Central memory CD8-positive, alpha-beta T cell (primary cell): ENCODE measurements around the gene SUCO.
"Not testable (repeated sequence)": the region's sequence is repeated elsewhere in the genome, so short reads cannot be mapped to it uniquely, and the experiment has no call there.

Experiments used
- ATAC-seq: fragments of 150-1000 bp; cut with Tn5 transposase; replicated peaks from 2 replicates; pipeline ENCODE4 v1.10.0; 2022; ENCODE audit warnings: mild to moderate bottlenecking, moderate FRiP score, moderate number of reproducible peaks; ENCODE audit not compliant: poor library complexity, severe bottlenecking; ENCODE audit errors: extremely low read depth
- DNase-seq, 2 donors: peaks; one replicate each; pipeline ENCODE4 v3.0.0; 2021; ENCODE audit warnings: low spot score in 2 of 2
- H3K27ac Mint-ChIP-seq: one replicate; pipeline ENCODE4 v1.8.0; 2022; ENCODE audit warnings: low read depth, mild to moderate bottlenecking, moderate library complexity, mixed read lengths
- H3K27me3 Mint-ChIP-seq: one replicate; pipeline ENCODE4 v1.8.0; 2022; ENCODE audit warnings: mixed read lengths
- H3K36me3 Mint-ChIP-seq: one replicate; pipeline ENCODE4 v1.8.0; 2022; ENCODE audit warnings: mild to moderate bottlenecking, moderate library complexity, mixed read lengths; ENCODE audit not compliant: insufficient read depth
- H3K4me1 Mint-ChIP-seq: one replicate; pipeline ENCODE4 v1.8.0; 2022; ENCODE audit warnings: mixed read lengths
- H3K4me3 Mint-ChIP-seq: one replicate; pipeline ENCODE4 v1.8.0; 2022; ENCODE audit warnings: mild to moderate bottlenecking, moderate library complexity, mixed read lengths
- H3K9me3 Mint-ChIP-seq: one replicate; pipeline ENCODE4 v1.8.0; 2022; ENCODE audit warnings: mixed read lengths

SUCO gene

GRCh38 chr1:172532700-172533512, at the start of gene SUCO:
SUCO (plus strand) TSS chr1:172533150; CDS start chr1:172533436, 286 bp downstream.
- Mint-ChIP-seq H3K4me3 (peak within 1 kb of the TSS; percentile 96), H3K27me3 (peaks cover 17% of the 10 kb centered on the region), H3K4me1 (peaks cover 57% of the 10 kb centered on the region), H3K9me3 (no peaks in the 10 kb centered on the region), H3K36me3 (peaks cover 18% of the 10 kb centered on the region), H3K27ac (peak within 1 kb of the TSS; percentile 98)
- DNase-seq: peak; percentile 98 to 100
- peak; percentile 78 for ATAC-seq

DNA sequence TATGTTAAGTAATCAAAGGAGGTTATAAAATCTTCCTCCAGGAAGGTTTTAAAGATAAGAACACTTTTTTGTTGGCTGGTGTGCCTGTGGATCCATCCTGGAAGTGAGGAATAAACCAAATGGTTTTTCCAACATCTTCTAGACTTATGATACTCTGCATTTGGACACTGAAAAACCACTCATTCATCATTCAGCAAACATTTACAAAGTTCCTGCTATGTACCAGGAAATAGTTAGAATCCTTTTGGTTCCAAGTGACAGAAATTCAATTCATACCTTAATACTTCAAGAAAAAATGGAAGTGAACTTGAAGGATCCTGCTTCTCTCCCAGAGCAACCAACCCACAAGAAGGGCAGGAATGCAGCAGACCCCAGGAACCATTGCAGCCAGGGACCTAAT, 49.5 kb upstream of the SUCO start:
- H3K36me3 Mint-ChIP-seq: no peaks in the 10 kb centered on the region
- no peak for DNase-seq
- H3K9me3 Mint-ChIP-seq: no peaks in the 10 kb centered on the region
- H3K4me3 Mint-ChIP-seq: no peak overlapping the region
- H3K27ac Mint-ChIP-seq: no peak overlapping the region
- H3K27me3 Mint-ChIP-seq: peaks cover 23% of the 10 kb centered on the region
- no peak for ATAC-seq
- H3K4me1 Mint-ChIP-seq: no peaks in the 10 kb centered on the region

GRCh38 chr1:172484252-172484651, 48.7 kb upstream of the SUCO start:
- no peaks in the 10 kb centered on the region for H3K36me3 Mint-ChIP-seq
- ATAC-seq: no peak
- H3K4me3 Mint-ChIP-seq: no peak overlapping the region
- H3K27me3 Mint-ChIP-seq: peaks cover 23% of the 10 kb centered on the region
- no peaks in the 10 kb centered on the region for H3K9me3 Mint-ChIP-seq
- DNase-seq: no peak
- H3K27ac Mint-ChIP-seq: no peak overlapping the region
- no peaks in the 10 kb centered on the region for H3K4me1 Mint-ChIP-seq

- Mint-ChIP-seq H3K4me3 (no peak overlapping the region), H3K9me3 (no peaks in the 10 kb centered on the region), H3K27ac (no peak overlapping the region), H3K4me1 (no peaks in the 10 kb centered on the region), H3K27me3 (peaks cover 23% of the 10 kb centered on the region), H3K36me3 (no peaks in the 10 kb centered on the region)
- DNase-seq: no peak
- ATAC-seq: no peak
Measured at GRCh38 chr1:172485626-172486025, 47.3 kb upstream of the SUCO start.

- no peaks in the 10 kb centered on the region for H3K36me3 Mint-ChIP-seq
- H3K4me1 Mint-ChIP-seq: no peaks in the 10 kb centered on the region
- DNase-seq (no peak), ATAC-seq (no peak)
- H3K27ac Mint-ChIP-seq: no peak overlapping the region
- no peak overlapping the region for H3K4me3 Mint-ChIP-seq
- H3K9me3 Mint-ChIP-seq: no peaks in the 10 kb centered on the region
- peaks cover 35% of the 10 kb centered on the region for H3K27me3 Mint-ChIP-seq
Measured at GRCh38 chr1:172486805-172487454, 46.0 kb upstream of the SUCO start.

GRCh38 chr1:172487550-172487949, 45.4 kb upstream of the SUCO start:
- H3K4me3 Mint-ChIP-seq: no peak overlapping the region
- no peaks in the 10 kb centered on the region for H3K9me3 Mint-ChIP-seq
- H3K36me3 Mint-ChIP-seq: no peaks in the 10 kb centered on the region
- no peak overlapping the region for H3K27ac Mint-ChIP-seq
- H3K4me1 Mint-ChIP-seq: no peaks in the 10 kb centered on the region
- DNase-seq: no peak
- H3K27me3 Mint-ChIP-seq: peaks cover 35% of the 10 kb centered on the region
- ATAC-seq: no peak

DNA sequence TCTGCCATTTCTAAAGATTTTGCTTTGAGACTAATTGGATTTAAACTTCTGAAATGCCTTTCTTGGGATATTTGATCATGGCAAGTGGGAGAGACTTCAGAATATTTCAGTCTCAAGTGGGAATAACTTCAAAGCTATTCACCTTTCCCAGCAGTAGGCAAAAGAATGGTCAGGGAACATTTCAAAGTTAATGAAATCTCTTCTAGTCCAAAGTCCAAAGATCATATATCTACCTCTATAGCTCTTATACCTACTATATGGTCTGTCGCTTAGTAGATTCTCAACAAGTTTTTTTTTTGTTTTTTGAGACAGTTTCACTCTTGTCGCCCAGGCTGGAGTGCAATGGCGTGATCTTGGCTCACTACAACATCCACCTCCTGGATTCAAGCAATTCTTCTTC, 44.6 kb upstream of the SUCO start:
- H3K4me1 Mint-ChIP-seq: no peaks in the 10 kb centered on the region
- H3K9me3 Mint-ChIP-seq: no peaks in the 10 kb centered on the region
- H3K27ac Mint-ChIP-seq: no peak overlapping the region
- ATAC-seq: no peak
- H3K36me3 Mint-ChIP-seq: no peaks in the 10 kb centered on the region
- DNase-seq: no peak
- peaks cover 35% of the 10 kb centered on the region for H3K27me3 Mint-ChIP-seq
- no peak overlapping the region for H3K4me3 Mint-ChIP-seq

- DNase-seq (no peak), ATAC-seq (no peak)
- Mint-ChIP-seq H3K27me3 (peaks cover 33% of the 10 kb centered on the region), H3K4me1 (no peaks in the 10 kb centered on the region), H3K9me3 (no peaks in the 10 kb centered on the region), H3K36me3 (no peaks in the 10 kb centered on the region), H3K4me3 (no peak overlapping the region), H3K27ac (no peak overlapping the region)
Measured at GRCh38 chr1:172489847-172490246, 43.1 kb upstream of the SUCO start.

DNA sequence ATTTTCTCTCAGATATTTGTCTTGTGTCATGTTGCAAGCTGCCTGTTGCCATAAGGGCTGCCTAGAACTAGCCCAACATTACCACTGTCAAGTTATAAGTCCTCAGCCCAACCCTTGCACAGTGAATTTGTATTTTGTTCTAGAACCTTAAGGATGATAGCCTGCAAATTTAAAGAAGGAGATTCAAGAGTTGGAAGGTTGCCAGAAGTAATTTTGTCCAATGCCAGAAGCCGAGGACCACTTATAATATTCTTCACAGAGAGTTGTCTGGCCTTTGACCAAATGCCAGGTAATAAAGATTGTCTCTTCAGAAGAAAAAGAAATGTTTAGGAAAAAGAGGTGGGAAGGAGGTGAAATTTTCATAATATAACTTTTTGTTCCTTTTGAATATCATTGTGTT, 40.5 kb upstream of the SUCO start:
- Mint-ChIP-seq H3K27ac (no peak overlapping the region), H3K4me1 (no peaks in the 10 kb centered on the region), H3K27me3 (peaks cover 17% of the 10 kb centered on the region), H3K36me3 (no peaks in the 10 kb centered on the region), H3K9me3 (no peaks in the 10 kb centered on the region), H3K4me3 (no peak overlapping the region)
- no peak for ATAC-seq
- DNase-seq: no peak

- Mint-ChIP-seq H3K27ac (no peak overlapping the region), H3K9me3 (no peaks in the 10 kb centered on the region), H3K27me3 (peaks cover 13% of the 10 kb centered on the region), H3K36me3 (no peaks in the 10 kb centered on the region), H3K4me1 (no peaks in the 10 kb centered on the region), H3K4me3 (no peak overlapping the region)
- no peak for DNase-seq
- no peak for ATAC-seq
Measured at GRCh38 chr1:172494166-172494565, 38.8 kb upstream of the SUCO start.

GRCh38 chr1:172496127-172496526, 36.8 kb upstream of the SUCO start:
- not testable (repeated sequence) for ATAC-seq, H3K9me3 Mint-ChIP-seq, DNase-seq, H3K36me3 Mint-ChIP-seq, H3K27ac Mint-ChIP-seq, H3K4me3 Mint-ChIP-seq, H3K27me3 Mint-ChIP-seq, H3K4me1 Mint-ChIP-seq

GRCh38 chr1:172496678-172497077, 36.3 kb upstream of the SUCO start:
- no peaks in the 10 kb centered on the region for H3K4me1 Mint-ChIP-seq
- H3K27me3 Mint-ChIP-seq: peaks cover 2% of the 10 kb centered on the region
- H3K4me3 Mint-ChIP-seq: no peak overlapping the region
- no peaks in the 10 kb centered on the region for H3K9me3 Mint-ChIP-seq
- H3K27ac Mint-ChIP-seq: no peak overlapping the region
- ATAC-seq (no peak), DNase-seq (no peak)
- no peaks in the 10 kb centered on the region for H3K36me3 Mint-ChIP-seq

GRCh38 chr1:172497230-172497629, 35.7 kb upstream of the SUCO start:
- DNase-seq (no peak), ATAC-seq (no peak)
- Mint-ChIP-seq H3K36me3 (no peaks in the 10 kb centered on the region), H3K27ac (no peak overlapping the region), H3K9me3 (no peaks in the 10 kb centered on the region), H3K4me3 (no peak overlapping the region), H3K27me3 (no peaks in the 10 kb centered on the region), H3K4me1 (no peaks in the 10 kb centered on the region)
